MM.1S (cell line): ENCODE measurements around the gene ELK3.

Experiments used
- DNase-seq: peaks from one replicate; pipeline ENCODE4 v3.0.0-alpha.2; 2015
- H2AFZ ChIP-seq: fragments of 300-600 bp; sonication (generic); 2 replicates; pipeline ENCODE4 v1.6.0; 2016; ENCODE audit warnings: antibody characterized with exemption, low read length
- H3F3A ChIP-seq: fragments of 300-600 bp; sonication (generic); 2 replicates; pipeline ENCODE4 v1.6.1; 2016; ENCODE audit warnings: mild to moderate bottlenecking, antibody characterized with exemption, low read length, moderate library complexity, mixed read lengths; ENCODE audit not compliant: insufficient read depth
- H3K27ac ChIP-seq: fragments of 300-600 bp; sonication (generic); 2 replicates; pipeline ENCODE4 v1.5.1; 2016; ENCODE audit warnings: mild to moderate bottlenecking, low read length
- H3K27me3 ChIP-seq: fragments of 300-600 bp; sonication (generic); replicated peaks from 2 replicates; pipeline ENCODE4 v1.6.0; 2016; ENCODE audit warnings: low read length; ENCODE audit not compliant: insufficient read depth
- H3K36me3 ChIP-seq: fragments of 300-600 bp; sonication (generic); replicated peaks from 2 replicates; pipeline ENCODE4 v1.6.1; 2016; ENCODE audit warnings: mild to moderate bottlenecking, low read length, mixed read lengths; ENCODE audit not compliant: insufficient read depth
- H3K4me1 ChIP-seq: fragments of 300-600 bp; sonication (generic); 2 replicates; pipeline ENCODE4 v1.6.1; 2016; ENCODE audit warnings: low read length, mixed read lengths
- H3K4me2 ChIP-seq: fragments of 300-600 bp; sonication (generic); 2 replicates; pipeline ENCODE4 v1.6.0; 2016; ENCODE audit warnings: low read depth, low read length
- H3K4me3 ChIP-seq: fragments of 300-600 bp; sonication (generic); 2 replicates; pipeline ENCODE4 v1.5.1; 2016; ENCODE audit warnings: low read length, mixed read lengths
- H3K79me2 ChIP-seq: fragments of 300-600 bp; sonication (generic); 2 replicates; pipeline ENCODE4 v1.6.1; 2016; ENCODE audit warnings: mixed run types, low read length, mixed read lengths
- H3K9ac ChIP-seq: fragments of 300-600 bp; sonication (generic); 2 replicates; pipeline ENCODE4 v1.6.1; 2016; ENCODE audit warnings: low read length, mixed read lengths
- H3K9me2 ChIP-seq: fragments of 300-600 bp; sonication (generic); replicated peaks from 2 replicates; pipeline ENCODE4 v1.6.1; 2016; ENCODE audit warnings: mild to moderate bottlenecking, low read length, mixed read lengths; ENCODE audit not compliant: insufficient read depth
- H3K9me3 ChIP-seq: fragments of 300-600 bp; sonication (generic); replicated peaks from 2 replicates; pipeline ENCODE4 v1.6.1; 2016; ENCODE audit warnings: mild to moderate bottlenecking, low read length, mixed read lengths; ENCODE audit not compliant: insufficient read depth
- H4K20me1 ChIP-seq: fragments of 300-600 bp; sonication (generic); 2 replicates; pipeline ENCODE4 v1.6.1; 2016; ENCODE audit warnings: mild to moderate bottlenecking, low read length, moderate library complexity, mixed read lengths; ENCODE audit not compliant: insufficient read depth
- CTCF ChIP-seq: fragments of 300-600 bp; sonication (generic); IDR thresholded peaks from 2 replicates; pipeline ENCODE4 v1.5.1; 2016; ENCODE audit warnings: antibody characterized with exemption, low read length, mixed read lengths
- EZH2 ChIP-seq: fragments of 300-600 bp; sonication (generic); optimal IDR thresholded peaks from 2 replicates; pipeline ENCODE3; 2017; ENCODE audit warnings: low read depth, mild to moderate bottlenecking, antibody characterized with exemption, low read length, mixed read lengths
- EZH2phosphoT487 ChIP-seq: fragments of 300-600 bp; sonication (generic); IDR thresholded peaks from 2 replicates; pipeline ENCODE4 v1.6.1; 2018; ENCODE audit warnings: antibody characterized with exemption, low read length

ELK3 gene

GRCh38 chr12:96241431-96241830 lies 47.3 kb downstream of the ELK3 start:
- Histone ChIP-seq H3K27ac (no peak overlapping the region), H3K27me3 (no peaks in the 10 kb centered on the region), H3K9me3 (no peaks in the 10 kb centered on the region), H3K4me2 (no peak overlapping the region), H3K4me3 (no peak overlapping the region), H3K9ac (no peak overlapping the region), H3K79me2 (peaks cover 96% of the 10 kb centered on the region), H2AFZ (no peak overlapping the region), H3F3A (no peaks in the 10 kb centered on the region), H4K20me1 (peaks cover 14% of the 10 kb centered on the region), H3K36me3 (no peaks in the 10 kb centered on the region; the same call in 1 of the 2 replicates), H3K9me2 (no peaks in the 10 kb centered on the region), H3K4me1 (no peaks in the 10 kb centered on the region)
- TF ChIP-seq EZH2 (no peak), EZH2phosphoT487 (no peak), CTCF (no peak)
- DNase-seq, result no peak

DNA sequence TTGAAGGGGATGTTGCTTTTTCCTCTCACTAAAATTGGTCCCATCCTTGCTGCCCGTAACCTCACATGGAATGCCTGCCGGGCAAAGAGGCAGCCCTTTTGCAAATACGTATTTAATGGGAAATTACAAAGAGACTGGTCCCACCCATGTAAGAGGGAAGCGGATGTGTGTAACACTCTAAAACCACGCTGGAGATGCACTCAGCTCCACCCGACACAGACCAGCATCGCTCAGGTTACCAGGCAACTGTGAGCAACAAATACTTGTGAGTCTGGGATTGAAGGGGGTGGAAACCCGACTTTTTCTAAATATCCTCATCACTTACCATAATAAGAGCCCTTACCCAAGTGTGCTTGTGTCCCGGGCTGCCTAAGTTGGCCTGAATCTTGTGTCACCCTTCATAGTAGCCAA lies 47.7 kb downstream of the ELK3 start:
- Histone ChIP-seq H3K27me3 (no peaks in the 10 kb centered on the region), H3K4me1 (no peaks in the 10 kb centered on the region), H3K4me3 (no peak overlapping the region), H3K4me2 (no peak overlapping the region), H3K9me2 (no peaks in the 10 kb centered on the region), H3K79me2 (peaks cover 96% of the 10 kb centered on the region), H4K20me1 (peaks cover 14% of the 10 kb centered on the region), H3F3A (no peaks in the 10 kb centered on the region), H2AFZ (no peak overlapping the region), H3K27ac (no peak overlapping the region), H3K36me3 (no peaks in the 10 kb centered on the region; the same call in 1 of the 2 replicates), H3K9me3 (no peaks in the 10 kb centered on the region), H3K9ac (no peak overlapping the region)
- TF ChIP-seq EZH2 (no peak), CTCF (no peak), EZH2phosphoT487 (no peak)
- DNase-seq, result no peak

DNA sequence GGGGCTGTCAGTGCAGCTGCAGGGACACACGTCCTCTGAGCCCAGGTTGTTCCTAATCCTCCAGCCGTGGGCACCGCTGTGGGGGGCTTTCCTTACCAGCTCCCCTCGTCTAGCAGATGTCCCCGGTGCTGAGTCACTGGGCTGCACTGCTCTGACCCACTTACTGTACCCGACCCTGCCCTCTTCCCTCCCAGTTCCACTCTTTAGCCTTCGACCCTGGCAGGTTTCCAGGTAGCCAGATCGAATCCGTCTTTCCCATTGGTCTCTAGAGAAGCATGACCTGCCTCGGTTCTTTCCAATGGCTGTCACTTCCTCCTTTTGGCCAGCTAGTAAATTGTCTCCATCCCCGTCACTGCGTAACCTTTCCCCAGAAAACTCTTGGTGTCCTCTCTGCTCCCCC lies 48.4 kb downstream of the ELK3 start:
- H2AFZ ChIP-seq, result no peak overlapping the region
- H4K20me1 ChIP-seq, result peaks cover 11% of the 10 kb centered on the region
- H3K27me3 ChIP-seq, result no peaks in the 10 kb centered on the region
- no peak overlapping the region for H3K4me2 ChIP-seq
- no peak for DNase-seq
- no peak for TF ChIP-seq EZH2
- no peak for TF ChIP-seq EZH2phosphoT487
- no peak for TF ChIP-seq CTCF
- no peak overlapping the region for H3K27ac ChIP-seq
- no peaks in the 10 kb centered on the region for H3K4me1 ChIP-seq
- H3K9ac ChIP-seq, result no peak overlapping the region
- H3K4me3 ChIP-seq, result no peak overlapping the region
- H3K9me2 ChIP-seq, result no peaks in the 10 kb centered on the region
- no peaks in the 10 kb centered on the region for H3K9me3 ChIP-seq
- no peaks in the 10 kb centered on the region for H3F3A ChIP-seq
- no peaks in the 10 kb centered on the region; the same call in 1 of the 2 replicates for H3K36me3 ChIP-seq
- peaks cover 96% of the 10 kb centered on the region for H3K79me2 ChIP-seq
